Right atrium auricular region (tissue), 2 donors: ENCODE measurements around the gene TMEM131L. TPM values are rescaled to one million over a fixed set of nuclear protein-coding genes. Genes with fewer than 3 reads are reported as not detected.

Experiments used
- DNase-seq: peaks from one replicate; pipeline ENCODE4 v3.0.0-alpha.2; 2019; ENCODE audit warnings: low spot score
- H3K27ac ChIP-seq, 2 donors: fragments of 200-600 bp; sonication (generic); 1 replicate in 1 of 2; 2 replicates in 1 of 2; pipeline ENCODE4 v1.5.1; 2016 to 2019
- H3K27me3 ChIP-seq, 2 donors: fragments of 200-600 bp; sonication (generic); one replicate each; pipeline versions ENCODE4 v1.5.1 to v1.6.0; 2017 to 2019
- H3K36me3 ChIP-seq: fragments of 200-600 bp; sonication (generic); one replicate; pipeline ENCODE4 v1.5.1; 2016
- H3K4me1 ChIP-seq, 2 donors: fragments of 200-600 bp; sonication (generic); one replicate each; pipeline versions ENCODE4 v1.5.1 to v1.6.0; 2017 to 2019
- H3K4me3 ChIP-seq, 2 donors: fragments of 200-600 bp; sonication (generic); 1 replicate in 1 of 2; 2 replicates in 1 of 2; pipeline ENCODE4 v1.5.1; 2017 to 2019; ENCODE audit warnings: mild to moderate bottlenecking in 1 of 2, moderate library complexity in 1 of 2
- H3K9me3 ChIP-seq, 2 donors: fragments of 200-600 bp; sonication (generic); one replicate each; pipeline ENCODE4 v1.5.1; 2019
- CTCF ChIP-seq, 2 donors: fragments of 200-600 bp; sonication (generic); IDR thresholded peaks; one replicate each; pipeline ENCODE4 v1.5.1; 2019; ENCODE audit warnings: antibody characterized with exemption in 2 of 2
- total RNA-seq, 2 donors: library from RNA; depleted of rRNA; stranded (reverse); fragments of >200 nt; gene quantifications; one replicate each; pipeline ENCODE4 v1.1.0, GENCODE V29; 2016

The TMEM131L gene
- total RNA-seq, 2 donors from 2014 or later = 10.9 to 15.4 TPM

- DNase-seq = no peak
- Histone ChIP-seq H3K27ac (peak overlapping the region; percentile 12 to 28), H3K4me3 (peak overlapping the region in 1 of 2 donors; percentile 3), H3K27me3 (no peaks in the 10 kb centered on the region), H3K36me3 (no peaks in the 10 kb centered on the region), H3K9me3 (no peaks in the 10 kb centered on the region), H3K4me1 (peaks cover 0 to 57% of the 10 kb centered on the region in 2 donors)
- TF ChIP-seq CTCF (IDR thresholded peaks at IDR 0.05) = no peak
Measured at GRCh38 chr4:153518637-153519389, 52.7 kb downstream of the TMEM131L start.

DNA sequence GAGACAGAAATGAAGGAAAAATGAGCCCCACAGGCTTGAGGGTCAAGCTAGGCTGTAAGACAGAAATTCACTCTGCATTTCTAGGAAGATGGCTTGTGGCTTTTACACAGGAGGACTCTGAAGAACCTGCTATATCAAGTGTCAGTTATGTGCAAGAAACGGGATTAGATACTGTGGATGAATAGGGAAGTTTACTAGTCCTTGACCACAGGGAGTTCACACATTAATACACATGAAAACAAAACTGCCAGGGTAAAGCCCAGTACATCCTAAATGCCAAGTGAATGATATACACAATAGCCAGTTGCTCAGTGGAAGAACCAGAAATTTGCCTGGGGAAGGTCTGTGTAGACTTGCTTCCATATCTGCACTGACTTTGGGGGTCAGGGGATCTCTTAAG lies 53.5 kb downstream of the TMEM131L start:
- Histone ChIP-seq H3K4me3 (no peak overlapping the region), H3K36me3 (no peaks in the 10 kb centered on the region), H3K9me3 (no peaks in the 10 kb centered on the region), H3K27ac (peak overlapping the region in 1 of 2 donors; percentile 28), H3K4me1 (peaks cover 0 to 55% of the 10 kb centered on the region in 2 donors), H3K27me3 (no peaks in the 10 kb centered on the region)
- TF ChIP-seq CTCF (IDR thresholded peaks at IDR 0.05) = no peak
- no peak for DNase-seq

GRCh38 chr4:153520227-153520626 lies 54.1 kb downstream of the TMEM131L start:
- no peak overlapping the region for H3K27ac ChIP-seq
- TF ChIP-seq CTCF (IDR thresholded peaks at IDR 0.05) = no peak
- no peaks in the 10 kb centered on the region for H3K27me3 ChIP-seq
- DNase-seq = no peak
- no peaks in the 10 kb centered on the region for H3K36me3 ChIP-seq
- H3K4me3 ChIP-seq = no peak overlapping the region
- H3K4me1 ChIP-seq = peaks cover 0 to 51% of the 10 kb centered on the region in 2 donors
- H3K9me3 ChIP-seq = no peaks in the 10 kb centered on the region

GRCh38 chr4:153520801-153521329 lies 54.7 kb downstream of the TMEM131L start:
- Histone ChIP-seq H3K36me3 (no peaks in the 10 kb centered on the region), H3K27ac (no peak overlapping the region), H3K4me1 (peaks cover 0 to 51% of the 10 kb centered on the region in 2 donors), H3K27me3 (no peaks in the 10 kb centered on the region), H3K4me3 (no peak overlapping the region), H3K9me3 (no peaks in the 10 kb centered on the region)
- no peak for TF ChIP-seq CTCF (IDR thresholded peaks at IDR 0.05)
- no peak for DNase-seq

GRCh38 chr4:153521478-153521877 lies 55.3 kb downstream of the TMEM131L start:
- no peaks in the 10 kb centered on the region for H3K36me3 ChIP-seq
- peaks cover 0 to 51% of the 10 kb centered on the region in 2 donors for H3K4me1 ChIP-seq
- no peaks in the 10 kb centered on the region for H3K9me3 ChIP-seq
- DNase-seq = no peak
- no peak overlapping the region for H3K4me3 ChIP-seq
- H3K27me3 ChIP-seq = no peaks in the 10 kb centered on the region
- no peak for TF ChIP-seq CTCF (IDR thresholded peaks at IDR 0.05)
- no peak overlapping the region for H3K27ac ChIP-seq
